HG03280 (cell line): ENCODE measurements around the gene TMEM92.

Experiments
- ATAC-seq: cut with Tn5 transposase; IDR thresholded peaks from one replicate; pipeline ENCODE4 v1.9.1; 2021; ENCODE audit warnings: mild to moderate bottlenecking, moderate library complexity; ENCODE audit not compliant: unreplicated experiment

The TMEM92 gene

DNA sequence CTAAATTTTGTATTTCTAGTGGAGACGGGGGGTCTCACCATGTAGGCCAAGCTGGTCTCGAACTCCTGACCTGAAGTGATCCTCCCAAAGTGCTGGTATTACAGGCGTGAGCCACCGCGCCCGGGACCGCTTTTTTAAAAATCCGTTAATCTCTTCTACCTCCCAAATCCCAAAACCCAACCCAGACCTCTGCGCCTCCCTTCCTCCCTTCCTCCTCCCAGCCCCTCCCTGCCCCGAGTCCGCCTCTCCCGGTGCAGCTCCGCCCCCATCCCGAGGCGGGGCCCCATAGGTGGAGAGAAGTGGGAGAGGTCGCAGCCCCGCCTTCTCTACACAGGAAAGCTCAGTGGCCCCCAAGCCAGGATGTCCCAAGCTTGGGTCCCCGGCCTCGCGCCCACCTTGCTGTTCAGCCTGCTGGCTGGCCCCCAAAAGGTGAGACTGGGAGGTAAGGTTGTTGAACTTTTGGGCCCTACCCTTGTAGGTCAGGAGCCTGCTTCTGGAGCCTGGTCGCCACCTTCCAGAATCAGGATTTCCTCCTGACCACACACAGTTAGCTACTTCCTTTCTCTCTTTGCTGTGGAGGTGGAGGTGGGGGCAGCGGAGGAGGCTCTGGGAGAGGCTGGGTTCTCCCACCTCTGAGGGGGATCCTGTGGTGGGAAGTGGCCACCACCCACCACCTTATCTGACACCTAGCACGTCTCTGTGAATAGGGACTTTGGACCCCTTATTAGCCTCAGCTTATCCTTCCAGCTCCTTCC is at the start of gene TMEM92:
TMEM92 (plus strand) TSS at position 325 of the 755 bp plus-strand sequence; CDS start at position 361, 36 bp downstream.
- no peak for ATAC-seq

GRCh38 chr17:50225701-50226240 is 48.5 kb upstream of the TMEM92 start:
- ATAC-seq = no peak

DNA sequence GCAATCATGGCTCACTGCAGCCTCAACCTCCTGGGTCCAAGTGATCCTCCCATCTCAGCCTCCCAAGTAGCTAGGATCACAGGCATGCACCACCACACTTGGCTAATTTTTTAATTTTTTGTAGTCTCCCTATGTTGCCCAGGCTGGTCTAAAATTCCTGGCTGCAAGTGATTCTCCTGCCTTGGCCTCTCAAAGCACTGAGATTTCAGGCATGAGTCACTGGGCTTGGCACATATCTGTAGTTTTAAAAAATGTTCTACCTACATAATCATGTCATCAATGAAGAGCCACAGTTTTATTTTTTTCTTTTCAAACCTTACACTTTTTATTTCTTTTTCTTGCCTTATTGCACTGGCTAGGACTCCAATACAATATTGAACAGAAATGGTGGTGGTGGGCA is 39.7 kb upstream of the TMEM92 start:
- no peak for ATAC-seq

DNA sequence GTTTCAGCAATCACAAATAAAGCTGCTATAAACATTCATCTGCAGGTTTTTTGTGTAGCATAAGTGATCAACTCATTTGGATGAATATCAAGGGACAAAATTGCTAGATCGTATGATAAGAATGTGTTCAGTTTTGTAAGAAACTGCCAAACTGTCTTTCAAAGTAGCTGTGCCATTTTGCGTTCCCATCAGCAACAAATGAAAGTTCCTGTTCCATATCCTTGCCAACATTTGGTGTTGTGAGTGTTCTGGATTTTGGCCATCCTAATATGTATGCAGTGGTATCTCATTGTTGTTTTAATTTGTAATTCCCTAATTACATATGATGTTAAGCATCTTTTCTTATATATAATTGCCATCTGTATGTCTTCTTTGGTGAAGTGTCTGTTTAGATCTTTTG is 36.4 kb upstream of the TMEM92 start:
- no peak for ATAC-seq

DNA sequence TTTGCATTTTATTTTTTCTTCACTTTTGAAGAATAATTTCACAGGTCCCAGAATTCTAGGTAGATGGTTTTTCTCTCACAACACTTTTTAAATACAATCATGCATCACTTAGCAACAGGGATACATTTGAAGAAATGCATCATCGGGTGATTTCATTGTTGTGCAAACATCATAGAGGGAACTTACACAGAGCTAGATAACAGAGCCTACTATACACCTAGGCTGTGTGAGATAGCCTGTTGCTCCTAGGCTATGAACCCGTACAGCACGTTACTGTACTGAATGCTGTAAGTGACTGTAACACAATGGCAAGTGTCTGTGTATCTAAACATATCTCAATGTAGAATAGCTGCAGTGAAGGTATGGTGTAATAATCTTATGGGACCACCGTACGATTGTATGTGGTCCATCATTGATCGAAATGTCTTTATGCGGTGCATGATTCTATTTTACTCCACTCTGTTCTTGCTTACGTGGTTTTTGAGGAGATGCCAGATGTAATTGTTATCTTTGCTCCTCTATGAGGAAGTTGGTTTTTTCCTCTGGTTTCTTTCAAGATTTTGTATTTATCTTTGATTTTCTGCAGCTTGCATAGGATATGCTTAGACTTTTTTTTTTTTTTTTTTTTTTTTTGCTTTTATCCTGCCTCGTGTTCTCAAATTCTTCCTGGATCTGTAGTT is 35.5 kb upstream of the TMEM92 start:
- ATAC-seq = no peak

GRCh38 chr17:50239937-50240336 is 34.3 kb upstream of the TMEM92 start:
- ATAC-seq = no peak

DNA sequence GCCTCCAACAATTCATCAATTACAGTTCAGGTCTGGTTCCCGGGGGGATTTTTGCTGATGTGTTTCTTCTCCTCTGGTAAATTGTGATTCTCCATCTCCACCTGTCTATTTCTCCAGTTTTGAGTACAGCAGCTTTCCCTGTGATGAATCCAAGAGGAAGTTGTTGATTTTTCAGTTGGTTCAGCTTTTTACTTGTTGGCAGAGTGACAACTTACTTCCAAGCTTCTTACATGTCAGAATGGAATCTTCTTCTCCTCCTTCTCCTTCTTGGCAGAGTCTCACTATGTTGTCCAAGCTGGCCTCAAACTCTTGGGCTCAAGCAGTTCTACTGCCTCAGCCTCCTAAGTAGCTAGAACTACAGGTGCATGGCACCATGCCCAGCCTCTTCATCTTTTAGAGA is 33.4 kb upstream of the TMEM92 start:
- no peak for ATAC-seq

- ATAC-seq = no peak
Measured at GRCh38 chr17:50241431-50241830, 32.8 kb upstream of the TMEM92 start.

DNA sequence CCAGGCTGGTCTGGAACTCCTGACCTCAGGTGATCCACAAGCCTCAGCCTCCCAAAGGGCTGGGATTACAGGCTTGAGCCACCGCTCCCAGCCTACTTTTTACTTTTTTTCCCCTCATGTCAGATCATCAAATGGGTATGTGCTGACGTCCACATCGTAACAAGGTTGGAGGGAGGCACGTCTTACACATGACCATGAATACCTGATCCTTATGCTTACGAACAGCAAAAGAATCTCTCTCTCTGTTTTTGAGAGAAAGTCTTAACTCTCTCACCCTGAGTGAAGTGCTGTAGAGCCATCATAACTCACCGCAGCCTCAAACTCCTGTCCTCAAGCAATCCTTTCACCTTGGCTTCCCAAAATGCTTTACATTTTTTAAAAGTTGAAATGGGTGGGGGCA is 29.5 kb upstream of the TMEM92 start:
- no peak for ATAC-seq

DNA sequence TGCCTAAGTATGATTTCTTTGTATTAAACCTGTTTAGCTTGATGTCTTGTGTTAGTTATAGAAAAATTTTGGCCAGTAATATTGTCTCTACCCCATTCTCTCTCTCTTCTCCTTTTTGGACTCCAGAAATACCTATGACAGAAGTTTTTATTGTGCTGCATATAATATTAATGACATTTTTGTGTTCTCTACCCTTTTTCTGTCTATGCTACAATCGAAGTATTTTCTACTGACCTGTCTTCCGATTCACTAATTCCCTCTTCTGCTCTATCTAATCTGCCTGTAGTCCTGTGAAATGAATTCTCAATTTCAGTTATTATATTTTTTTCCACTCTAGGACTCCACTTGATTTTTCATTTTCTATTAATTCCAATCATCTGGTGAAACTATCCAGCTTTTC is 26.0 kb upstream of the TMEM92 start:
- ATAC-seq = no peak

DNA sequence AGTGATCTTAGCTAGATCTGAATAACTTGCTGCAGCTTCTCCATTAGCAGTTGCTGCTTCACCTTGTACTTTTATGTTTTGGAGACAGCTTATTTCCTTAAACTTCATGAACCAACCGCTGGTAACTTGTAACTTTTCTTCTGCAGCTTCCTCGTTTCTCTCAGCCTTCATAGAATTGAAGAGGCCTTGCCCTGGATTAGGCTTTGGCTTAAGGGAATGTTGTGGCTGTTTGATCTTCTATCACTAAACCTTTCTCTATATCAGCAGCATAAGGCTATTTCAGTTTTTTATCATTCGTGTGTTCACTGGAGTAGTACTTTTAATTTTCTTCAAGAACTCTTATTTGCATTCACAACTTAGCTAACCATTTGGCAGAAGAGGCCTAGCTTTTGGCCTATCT is 21.5 kb upstream of the TMEM92 start:
- ATAC-seq = no peak

GRCh38 chr17:50255766-50256635 is 18.3 kb upstream of the TMEM92 start:
- no peak for ATAC-seq

DNA sequence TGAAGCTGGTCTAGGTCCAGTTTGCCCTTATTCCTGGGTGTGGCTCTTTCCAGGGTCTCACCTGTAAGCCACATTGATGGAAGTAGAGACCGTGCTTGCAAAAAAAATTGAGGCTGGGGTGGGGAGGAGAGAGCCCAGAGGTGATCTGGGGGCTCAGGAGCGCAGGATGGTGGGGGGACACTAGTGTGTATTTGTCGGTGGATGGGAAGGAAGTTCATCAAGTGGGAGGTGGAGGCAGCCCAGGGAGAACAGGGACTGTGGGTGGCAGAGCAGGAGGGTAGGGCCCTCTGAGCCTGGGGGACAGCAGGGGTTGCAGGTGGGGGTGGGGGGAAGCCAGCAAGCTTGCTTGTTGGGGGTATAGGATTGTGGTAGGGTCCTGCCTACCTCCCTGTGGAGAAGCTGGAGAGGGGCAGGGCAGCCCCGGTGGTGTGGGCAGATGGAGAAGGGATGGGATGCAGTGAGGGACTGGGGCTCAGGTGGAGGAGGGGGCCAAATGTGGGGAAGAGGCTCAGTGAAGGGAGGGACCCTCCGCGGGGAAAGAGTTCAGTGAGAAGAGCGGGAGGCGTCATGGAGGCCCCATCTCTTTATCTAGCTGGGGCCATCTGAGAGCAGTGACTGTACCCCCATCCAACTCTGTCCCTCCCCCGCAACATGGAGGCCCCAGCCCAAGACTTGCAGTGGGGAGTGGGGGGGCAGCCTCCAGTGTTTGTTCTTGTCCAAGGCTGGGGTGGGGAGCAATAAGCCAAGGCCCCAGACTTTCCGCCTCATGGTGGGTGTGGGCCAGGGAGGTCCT is 17.2 kb upstream of the TMEM92 start:
- no peak for ATAC-seq

DNA sequence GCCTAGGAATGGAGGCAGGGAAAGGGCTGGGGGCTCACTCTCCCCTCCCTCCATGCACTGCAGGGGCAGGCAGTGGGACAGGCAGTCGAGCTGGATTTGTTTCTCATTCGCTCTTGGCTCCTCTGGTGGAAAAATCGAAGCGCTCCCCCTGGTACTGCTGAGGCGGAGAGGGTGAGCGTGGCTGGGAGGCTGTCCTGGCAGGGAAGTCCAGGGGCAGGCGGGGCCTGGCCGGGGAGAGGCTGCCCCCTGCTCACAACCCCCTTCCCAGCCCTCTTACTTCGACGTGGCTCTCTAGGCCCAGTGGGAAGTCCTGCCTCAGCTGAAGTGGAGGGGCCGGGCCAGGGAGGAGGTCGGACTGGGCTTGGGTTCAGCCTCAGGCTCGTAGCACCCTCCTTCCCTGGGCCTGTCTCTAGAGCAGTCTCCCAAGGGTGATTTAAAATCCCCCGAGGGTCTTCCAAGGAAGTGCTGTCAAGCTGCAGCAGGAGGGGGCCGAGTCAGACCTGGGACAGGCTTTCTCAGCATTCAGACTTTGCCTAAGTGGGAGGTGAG is 16.5 kb upstream of the TMEM92 start:
- ATAC-seq = no peak

GRCh38 chr17:50258647-50259476 is 15.4 kb upstream of the TMEM92 start:
- no peak for ATAC-seq

DNA sequence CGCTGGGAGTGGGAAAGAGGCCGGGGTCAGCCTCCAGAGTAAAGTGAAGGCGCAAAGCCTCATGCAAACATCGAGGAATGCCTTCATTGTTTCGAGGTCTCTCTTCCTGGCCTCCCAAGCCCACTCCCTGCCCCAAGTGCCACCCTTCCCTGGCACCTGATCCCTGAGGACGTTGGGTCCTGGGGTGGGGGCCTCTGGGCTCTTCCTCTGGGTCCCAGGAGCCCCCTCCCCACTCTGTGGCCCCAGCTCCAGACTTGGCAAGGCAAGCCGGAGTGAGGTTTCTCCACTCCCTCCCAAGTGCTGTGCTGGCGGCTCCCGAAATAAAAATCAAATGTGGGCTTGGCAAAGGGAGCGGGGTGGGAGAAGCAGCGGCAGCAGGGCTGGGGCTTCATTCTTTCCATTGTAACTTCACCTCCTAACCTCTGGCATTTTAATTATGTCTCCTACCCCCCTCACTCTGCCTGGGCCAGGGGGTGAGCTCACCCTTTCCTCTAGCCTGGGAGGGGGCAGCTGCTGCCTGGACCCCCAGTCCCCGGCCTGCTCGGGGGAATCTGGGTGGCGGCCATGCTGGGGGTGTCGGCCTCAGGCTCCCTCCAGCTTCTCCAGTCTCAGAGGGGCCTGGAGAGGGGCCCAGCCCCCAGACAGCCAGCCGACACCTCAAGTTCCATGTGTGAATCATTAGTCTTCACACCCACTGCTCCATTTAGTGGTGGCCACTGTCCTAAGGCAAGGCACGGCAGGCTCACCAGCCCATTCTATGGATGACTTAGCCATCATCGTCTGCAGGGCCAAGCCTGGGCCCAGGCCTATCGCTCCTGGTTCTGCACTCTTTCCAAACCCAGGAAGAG is 14.6 kb upstream of the TMEM92 start:
- no peak for ATAC-seq

- no peak for ATAC-seq
Measured at GRCh38 chr17:50260501-50260911, 13.8 kb upstream of the TMEM92 start.
